Loucy (cell line): ENCODE results near the gene SSBP2.

Source experiments
- EZH2phosphoT487 ChIP-seq: fragments of 200-600 bp; IDR thresholded peaks from 2 replicates; pipeline ENCODE4 v1.6.1; 2018; ENCODE audit warnings: antibody characterized with exemption, mild to moderate bottlenecking, moderate library complexity, borderline replicate concordance
- TF ChIP-seq, protein P1 (sequence below): fragments of 200-600 bp; sonication (generic); conservative IDR thresholded peaks from 2 replicates; pipeline ENCODE4 v1.5.1; 2014; ENCODE audit warnings: mild to moderate bottlenecking, antibody characterized with exemption, low read length

DNA sequence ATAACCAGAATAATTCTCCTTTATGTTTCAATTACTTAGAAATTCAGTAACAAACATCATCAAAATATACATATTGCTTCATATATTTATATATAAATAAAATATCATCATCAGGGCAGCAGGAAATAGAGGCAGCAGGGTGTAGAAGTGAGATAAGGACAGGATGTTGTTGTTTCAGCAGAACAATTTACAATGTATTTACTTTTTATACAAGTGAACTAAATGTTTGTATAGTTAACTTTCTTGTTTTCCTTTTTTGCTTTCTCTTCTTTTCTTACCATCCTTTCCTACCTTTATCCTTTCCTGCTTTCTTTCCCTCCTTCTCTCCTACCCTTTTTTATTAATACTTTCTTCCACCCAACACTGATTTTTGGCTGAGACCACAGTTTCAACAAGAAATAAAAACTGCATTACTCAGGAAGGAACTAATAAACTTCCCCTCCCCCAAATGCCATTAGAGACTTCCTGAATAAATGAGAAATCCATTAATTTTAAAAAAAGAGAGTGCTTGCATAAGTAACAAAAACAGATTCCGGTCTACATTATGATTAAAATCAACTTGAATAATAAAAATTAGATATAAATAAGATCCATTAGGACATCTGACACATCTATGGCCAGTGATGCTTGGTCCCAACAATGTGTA is 197.2 kb downstream of the SSBP2 start:
- TF ChIP-seq, protein P1, sequence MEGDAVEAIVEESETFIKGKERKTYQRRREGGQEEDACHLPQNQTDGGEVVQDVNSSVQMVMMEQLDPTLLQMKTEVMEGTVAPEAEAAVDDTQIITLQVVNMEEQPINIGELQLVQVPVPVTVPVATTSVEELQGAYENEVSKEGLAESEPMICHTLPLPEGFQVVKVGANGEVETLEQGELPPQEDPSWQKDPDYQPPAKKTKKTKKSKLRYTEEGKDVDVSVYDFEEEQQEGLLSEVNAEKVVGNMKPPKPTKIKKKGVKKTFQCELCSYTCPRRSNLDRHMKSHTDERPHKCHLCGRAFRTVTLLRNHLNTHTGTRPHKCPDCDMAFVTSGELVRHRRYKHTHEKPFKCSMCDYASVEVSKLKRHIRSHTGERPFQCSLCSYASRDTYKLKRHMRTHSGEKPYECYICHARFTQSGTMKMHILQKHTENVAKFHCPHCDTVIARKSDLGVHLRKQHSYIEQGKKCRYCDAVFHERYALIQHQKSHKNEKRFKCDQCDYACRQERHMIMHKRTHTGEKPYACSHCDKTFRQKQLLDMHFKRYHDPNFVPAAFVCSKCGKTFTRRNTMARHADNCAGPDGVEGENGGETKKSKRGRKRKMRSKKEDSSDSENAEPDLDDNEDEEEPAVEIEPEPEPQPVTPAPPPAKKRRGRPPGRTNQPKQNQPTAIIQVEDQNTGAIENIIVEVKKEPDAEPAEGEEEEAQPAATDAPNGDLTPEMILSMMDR = no peak
- peak; percentile 53; the same call in 1 of the 2 replicates for TF ChIP-seq EZH2phosphoT487
